AG04449 (cell line): ENCODE results near the gene TMEM94.

Experiments used
- CTCF ChIA-PET: fragments of 350-600 bp; formaldehyde crosslinking; extraction: SDS; loops from one replicate; lab custom pipeline; 2021; ENCODE audit warnings: antibody characterized with exemption; lab: Yijun Ruan, JAX
- POLR2A ChIA-PET: fragments of 400-600, 350-600 bp; formaldehyde crosslinking; extraction: SDS; loops from one replicate; lab custom pipeline; 2020; ENCODE audit warnings: antibody characterized with exemption, inconsistent platforms; lab: Yijun Ruan, JAX
- DNase-seq: peaks from one replicate; pipeline ENCODE4 v3.0.0-alpha.2; 2010; ENCODE audit warnings: low read depth, low spot score
- H3K4me3 ChIP-seq: 2 replicates; pipeline ENCODE4 v1.5.1; 2011; ENCODE audit warnings: low read depth, mild to moderate bottlenecking, control low read depth, low read length
- TF ChIP-seq, protein P1 (sequence below): IDR thresholded peaks from one replicate; pipeline ENCODE4 v1.5.1; 2011; ENCODE audit warnings: mild to moderate bottlenecking, moderate library complexity, low read length, control low read depth, inconsistent platforms; ENCODE audit not compliant: insufficient read depth; ENCODE audit errors: missing control alignments

The TMEM94 gene

GRCh38 chr17:75496005-75496404 lies 39.6 kb downstream of the TMEM94 start:
- ChIA-PET CTCF (interaction anchor here (1.0 to 3.3 kb wide), 4 partner anchors 8 to 137 kb away, joined by 3 to 15 read pairs (median 3); partner anchors contain the start of gene SMIM5), POLR2A (no interaction called here)
- DNase-seq, result no peak
- no peak overlapping the region for H3K4me3 ChIP-seq
- TF ChIP-seq, protein P1, sequence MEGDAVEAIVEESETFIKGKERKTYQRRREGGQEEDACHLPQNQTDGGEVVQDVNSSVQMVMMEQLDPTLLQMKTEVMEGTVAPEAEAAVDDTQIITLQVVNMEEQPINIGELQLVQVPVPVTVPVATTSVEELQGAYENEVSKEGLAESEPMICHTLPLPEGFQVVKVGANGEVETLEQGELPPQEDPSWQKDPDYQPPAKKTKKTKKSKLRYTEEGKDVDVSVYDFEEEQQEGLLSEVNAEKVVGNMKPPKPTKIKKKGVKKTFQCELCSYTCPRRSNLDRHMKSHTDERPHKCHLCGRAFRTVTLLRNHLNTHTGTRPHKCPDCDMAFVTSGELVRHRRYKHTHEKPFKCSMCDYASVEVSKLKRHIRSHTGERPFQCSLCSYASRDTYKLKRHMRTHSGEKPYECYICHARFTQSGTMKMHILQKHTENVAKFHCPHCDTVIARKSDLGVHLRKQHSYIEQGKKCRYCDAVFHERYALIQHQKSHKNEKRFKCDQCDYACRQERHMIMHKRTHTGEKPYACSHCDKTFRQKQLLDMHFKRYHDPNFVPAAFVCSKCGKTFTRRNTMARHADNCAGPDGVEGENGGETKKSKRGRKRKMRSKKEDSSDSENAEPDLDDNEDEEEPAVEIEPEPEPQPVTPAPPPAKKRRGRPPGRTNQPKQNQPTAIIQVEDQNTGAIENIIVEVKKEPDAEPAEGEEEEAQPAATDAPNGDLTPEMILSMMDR, result no peak

GRCh38 chr17:75498039-75498725 lies 41.7 kb downstream of the TMEM94 start:
- ChIA-PET POLR2A (interaction anchor here (0.5 to 1.4 kb wide), 3 partner anchors 23 to 84 kb away, joined by 3 to 4 read pairs (median 3); no protein-coding TSS in a partner anchor), CTCF (interaction anchor here (0.8 to 2.8 kb wide), 5 partner anchors 12 to 135 kb away, joined by 3 to 10 read pairs (median 4); partner anchors contain the start of genes SMIM5 and TSEN54)
- TF ChIP-seq, protein P1, result no peak
- no peak for DNase-seq
- no peak overlapping the region for H3K4me3 ChIP-seq

DNA sequence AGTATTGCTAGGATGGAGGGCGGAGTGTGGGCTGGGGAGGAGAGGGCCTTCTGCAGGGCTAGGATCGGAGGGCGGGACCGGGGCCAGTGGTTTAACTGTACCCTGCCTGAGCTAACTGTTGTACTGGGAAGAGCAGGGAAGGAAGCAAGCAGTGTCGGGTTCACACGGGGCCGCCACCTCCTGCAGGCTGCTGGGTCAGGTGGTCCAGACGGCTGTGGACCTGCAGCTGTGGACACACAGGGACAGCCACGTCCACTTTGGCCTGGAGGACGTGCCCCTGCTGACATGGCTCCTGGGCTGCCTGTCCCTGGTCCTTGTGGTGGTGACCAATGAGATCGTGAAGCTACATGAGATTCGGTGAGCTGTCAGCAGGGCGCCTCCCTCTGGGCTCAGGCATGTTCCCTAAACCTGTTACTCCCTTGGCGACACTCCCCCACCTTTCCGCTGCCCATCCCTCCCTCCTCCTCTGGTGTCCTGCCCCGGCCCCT lies 42.3 kb downstream of the TMEM94 start:
- DNase-seq, result no peak
- no peak overlapping the region for H3K4me3 ChIP-seq
- POLR2A ChIA-PET, result interaction anchor here (1.4 kb wide), 1 partner anchor 54 kb away, joined by 4 read pairs; no protein-coding TSS in a partner anchor
- TF ChIP-seq, protein P1, result no peak
- CTCF ChIA-PET, result interaction anchor here (0.7 to 2.8 kb wide), 5 partner anchors 10 to 135 kb away, joined by 3 to 10 read pairs (median 3); partner anchors contain the start of genes SMIM5 and TSEN54

- TF ChIP-seq, protein P1, result no peak
- ChIA-PET POLR2A (no interaction called here), CTCF (interaction anchor here (0.7 to 2.8 kb wide), 5 partner anchors 9 to 134 kb away, joined by 3 to 10 read pairs (median 3); partner anchors contain the start of genes SMIM5 and TSEN54)
- DNase-seq, result no peak
- no peak overlapping the region for H3K4me3 ChIP-seq
Observed at GRCh38 chr17:75499313-75500022, 43.0 kb downstream of the TMEM94 start.

DNA sequence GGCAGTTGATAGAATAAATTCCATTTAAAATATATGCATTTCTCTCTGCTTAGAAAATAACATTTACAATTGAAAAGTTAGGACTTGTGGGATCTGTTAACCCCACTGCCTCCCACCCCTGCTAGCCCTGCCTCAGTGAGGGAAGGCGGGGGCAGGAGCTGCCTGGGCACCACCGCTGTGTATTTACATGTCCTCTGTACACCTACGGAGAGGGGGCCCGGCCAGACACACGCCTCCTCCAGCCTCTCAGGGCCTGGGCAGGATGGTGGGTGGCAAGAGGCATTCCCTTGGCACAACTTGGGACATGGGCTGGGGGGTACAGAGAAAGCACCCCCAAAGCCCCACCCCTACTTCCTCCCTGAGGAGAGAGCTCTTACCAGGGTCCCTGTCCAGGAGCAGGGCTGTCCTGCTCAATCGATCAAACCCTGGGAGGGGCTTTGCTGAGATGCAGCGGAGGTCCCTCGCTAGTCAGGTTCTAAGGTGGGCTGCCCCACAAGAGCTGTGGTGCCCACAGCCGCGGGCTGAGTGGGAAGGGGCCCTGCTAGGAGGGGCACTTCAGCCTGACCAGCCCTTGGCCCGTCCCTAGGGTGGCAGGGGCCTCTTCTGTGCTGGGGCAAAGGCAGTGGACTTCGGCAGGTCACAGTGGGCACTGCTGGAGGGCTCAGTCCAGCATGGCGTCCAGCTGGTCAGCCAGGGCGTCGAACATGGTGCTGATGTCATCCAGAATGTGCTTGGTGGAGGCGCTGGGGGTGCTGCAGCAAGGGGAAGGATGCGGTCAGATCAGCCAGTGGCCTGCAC lies 44.2 kb downstream of the TMEM94 start:
- ChIA-PET POLR2A (interaction anchor here (0.9 kb wide), 1 partner anchor 72 kb away, joined by 3 read pairs; no protein-coding TSS in a partner anchor), CTCF (no interaction called here)
- no peak for DNase-seq
- no peak overlapping the region for H3K4me3 ChIP-seq
- TF ChIP-seq, protein P1, result no peak
